ENCODE measurements around the gene FRAT1. TPM values are rescaled to one million over a fixed set of nuclear protein-coding genes. Genes with fewer than 3 reads are reported as not detected.

Gene FRAT1
- total and polyA plus RNA-seq, 2 of the 8 experiments (the other 6 are each of a cell fraction or from before 2014, with no cell fraction given) = 1.9 to 5.2 TPM

GRCh38 chr10:97331153-97331703, 12.2 kb downstream of the FRAT1 start:
- H3K18ac ChIP-seq (ENCODE audit: extremely low read depth, low read length) = no peak overlapping the region; the same call in 1 of the 2 replicates
- TF ChIP-seq POLR2AphosphoS5 (IDR thresholded peaks at IDR 0.05; ENCODE audit: low read depth, low read length) (0 out of 2 replicates have a peak, but pooled peaks have one; percentile 13), ATF2 (IDR thresholded peaks at IDR 0.05; ENCODE audit: low read length) (no peak)
- H4K8ac ChIP-seq (ENCODE audit: extremely low read depth, insufficient read depth, low read length) = no peak overlapping the region
- no peak overlapping the region; the same call in 1 of the 2 replicates for H2BK15ac ChIP-seq (ENCODE audit: low read length)
- 0 out of 2 replicates have a peak overlapping the region, but pooled peaks have one; percentile 65 for H2AK5ac ChIP-seq (ENCODE audit: low read depth, low read length)
- peaks cover 2 to 37% (median 7%) of the 10 kb centered on the region in 4 experiments; a peak in 5 of 8 replicates for H3K36me3 ChIP-seq (ENCODE audit: control insufficient read depth in 2 of 4, insufficient read depth in 4 of 4, low read length in 3 of 4)
- H3K9ac ChIP-seq (replicated peaks in 1 of 4; ENCODE audit: extremely low read depth in 1 of 4, low read depth in 3 of 4, low read length in 3 of 4) = no peak overlapping the region
- no peak overlapping the region for H3K56ac ChIP-seq (replicated peaks; ENCODE audit: insufficient read length, low read depth, low read length)
- no peak overlapping the region for H3K4ac ChIP-seq (replicated peaks; ENCODE audit: insufficient read length, low read depth, low read length)
- peaks cover 21% of the 10 kb centered on the region for H3K23me2 ChIP-seq (ENCODE audit: low read depth, low read length)
- no peak overlapping the region for H3K14ac ChIP-seq (ENCODE audit: insufficient read length)
- H2BK5ac ChIP-seq (ENCODE audit: low read depth, low read length) = peak overlapping the region; percentile 52; the same call in 1 of the 2 replicates
- ChIA-PET POLR2A (ENCODE audit: partially characterized antibody) (interaction anchor here (0.6 to 5.9 kb wide), 9 partner anchors 8 to 224 kb away, joined by 3 to 75 read pairs (median 4); partner anchors contain the start of genes ARHGAP19 and FRAT1), CTCF (ENCODE audit: partially characterized antibody) (interaction anchor here (0.6 to 3.7 kb wide), 14 partner anchors 8 to 96 kb away, joined by 3 to 28 read pairs (median 4); partner anchors contain the start of gene FRAT1)
- H3K79me2 ChIP-seq (ENCODE audit: control insufficient read depth in 1 of 2, insufficient read depth in 2 of 2, low read length in 2 of 2) = peaks cover 29 to 57% of the 10 kb centered on the region in 2 experiments
- DNase-seq (ENCODE audit: low read depth in 1 of 2, low spot score in 2 of 2) = no peak
- no peak overlapping the region for H2BK12ac ChIP-seq (ENCODE audit: low read depth, low read length)
- no peak overlapping the region for H4K91ac ChIP-seq (replicated peaks; ENCODE audit: insufficient read length, low read length)
- no peak overlapping the region for H2BK20ac ChIP-seq (ENCODE audit: low read length)
- H3K9me3 ChIP-seq (ENCODE audit: insufficient read depth in 2 of 2, low read depth in 1 of 2, low read length in 1 of 2) = no peaks in the 10 kb centered on the region
- no peak overlapping the region for H3K27ac ChIP-seq (ENCODE audit: low read depth, low read length)
- WGBS, 2 experiments (ENCODE audit: extremely low coverage in 1 of 2, insufficient coverage in 1 of 2, insufficient read length in 1 of 2, insufficient replicate concordance in 2 of 2, low coverage in 1 of 2, low lambda C conversion rate in 2 of 2, missing lambda C conversion rate in 1 of 2) = 62% methylated on average over 6 of the region's 6 CpGs; no CpG with 5 or more reads in 1 of the 2 experiments
- H4K5ac ChIP-seq (ENCODE audit: insufficient read length, low read depth, low read length) = no peak overlapping the region
- H4K20me1 ChIP-seq (replicated peaks in 1 of 2; ENCODE audit: control insufficient read depth in 1 of 2, insufficient read depth in 2 of 2, low read length in 2 of 2) = peaks cover 14 to 20% of the 10 kb centered on the region in 2 experiments
- H3K4me1 ChIP-seq (replicated peaks in 1 of 4; ENCODE audit: control insufficient read depth in 3 of 4, insufficient read depth in 4 of 4, low read length in 3 of 4) = peaks cover 3 to 15% (median 9%) of the 10 kb centered on the region in 4 experiments
- no peak for FAIRE-seq
- peak overlapping the region; percentile 84 to 92 (median 91); a peak in 6 of 8 replicates for H3K4me3 ChIP-seq (ENCODE audit: extremely low read depth in 1 of 4, insufficient read depth in 2 of 4, low read depth in 3 of 4, low read length in 4 of 4)
- H3K27me3 ChIP-seq (replicated peaks in 1 of 4; ENCODE audit: control insufficient read depth in 3 of 4, extremely low read depth in 1 of 4, insufficient read depth in 3 of 4, low read length in 3 of 4) = no peaks in the 10 kb centered on the region
- no peak overlapping the region for H3K23ac ChIP-seq (ENCODE audit: insufficient read length)
- H3K79me1 ChIP-seq (ENCODE audit: low read depth, low read length) = peaks cover 7% of the 10 kb centered on the region; the same call in 1 of the 2 replicates
- no peak overlapping the region for H2AFZ ChIP-seq (ENCODE audit: low read length)
- H2BK120ac ChIP-seq (replicated peaks; ENCODE audit: low read depth, low read length) = no peak overlapping the region
- H3K4me2 ChIP-seq (ENCODE audit: insufficient read depth in 1 of 2, low read depth in 2 of 2, low read length in 2 of 2) = peak overlapping the region; percentile 84 to 96

Measured in H1 (cell line).